HT1080 (cell line): ENCODE data around the gene TAF1A. TPM values are rescaled to one million over a fixed set of nuclear protein-coding genes. Genes with fewer than 3 reads are reported as not detected.
A peak's percentile ranks its signal among the peaks of the same experiment; 100 is the strongest.

Experiments
- DNase-seq: peaks from one replicate; pipeline ENCODE4 v3.0.0-alpha.2; 2015; ENCODE audit warnings: low read depth
- total RNA-seq: library from RNA; depleted of rRNA; stranded (reverse); fragments of >200 nt; shearing (Covaris generic); gene quantifications from 2 replicates; pipeline ENCODE4 v1.2.3, GENCODE V29; 2014

Gene TAF1A
- total RNA-seq, 1 experiment from 2014 or later: 14.5 TPM

DNA sequence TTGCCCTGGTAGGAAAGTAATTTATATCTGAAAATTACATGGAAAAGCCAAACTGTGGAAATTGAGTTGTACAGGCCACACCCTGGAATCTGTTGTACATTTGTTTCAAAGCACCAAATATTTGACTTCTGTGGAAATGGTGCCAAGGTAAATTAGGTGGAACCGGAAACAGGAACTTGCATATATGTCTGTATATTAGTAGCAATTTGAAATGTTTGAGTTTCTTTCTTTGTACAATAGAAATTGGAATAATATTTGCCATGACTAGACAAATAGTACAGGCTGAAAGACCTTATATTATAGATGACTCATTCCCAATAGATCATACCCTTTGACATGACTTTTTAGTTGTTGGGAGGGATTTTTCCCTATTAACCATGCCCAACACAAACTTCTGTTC is 10.5 kb upstream of the TAF1A start:
- no peak for DNase-seq

DNA sequence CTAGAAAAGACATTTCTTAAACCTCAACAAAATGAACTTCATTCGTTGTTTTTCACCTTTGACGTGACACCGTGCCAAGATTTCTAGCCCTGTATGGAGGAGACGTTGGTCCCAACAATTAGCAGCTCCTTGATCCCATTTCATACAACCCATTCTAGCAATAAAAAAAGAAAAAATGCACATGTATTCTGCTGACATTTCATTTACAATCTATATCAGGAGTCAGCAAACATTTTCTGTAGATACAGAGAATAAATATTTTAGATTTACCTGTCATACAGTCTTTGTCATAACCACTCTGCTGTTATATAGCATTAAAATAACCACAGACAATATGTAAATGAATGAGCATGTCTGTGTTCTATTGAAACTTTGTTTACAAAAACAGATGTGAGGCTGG is 7.0 kb upstream of the TAF1A start:
- DNase-seq: no peak

DNA sequence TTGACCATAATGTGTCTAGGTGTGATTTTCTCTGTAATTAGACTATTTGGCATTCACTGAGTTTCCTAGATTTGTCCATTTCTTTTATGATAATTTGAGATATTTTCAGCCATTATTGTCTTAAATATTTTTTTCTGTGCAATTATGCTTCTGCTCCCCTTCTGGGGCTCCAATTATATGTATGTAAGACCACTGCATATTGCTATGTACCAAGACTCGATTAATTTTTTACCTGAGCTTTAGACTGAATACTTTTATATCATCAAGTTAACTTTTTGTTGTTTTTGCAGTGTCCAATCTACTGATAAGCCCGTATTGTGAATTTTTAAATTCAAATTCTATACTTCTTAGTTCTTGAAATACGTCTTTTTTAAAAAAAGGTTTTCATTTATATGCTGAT is 5.1 kb upstream of the TAF1A start:
- no peak for DNase-seq

GRCh38 chr1:222592171-222592570 is 2.4 kb upstream of the TAF1A start:
- peak; percentile 11 for DNase-seq

DNA sequence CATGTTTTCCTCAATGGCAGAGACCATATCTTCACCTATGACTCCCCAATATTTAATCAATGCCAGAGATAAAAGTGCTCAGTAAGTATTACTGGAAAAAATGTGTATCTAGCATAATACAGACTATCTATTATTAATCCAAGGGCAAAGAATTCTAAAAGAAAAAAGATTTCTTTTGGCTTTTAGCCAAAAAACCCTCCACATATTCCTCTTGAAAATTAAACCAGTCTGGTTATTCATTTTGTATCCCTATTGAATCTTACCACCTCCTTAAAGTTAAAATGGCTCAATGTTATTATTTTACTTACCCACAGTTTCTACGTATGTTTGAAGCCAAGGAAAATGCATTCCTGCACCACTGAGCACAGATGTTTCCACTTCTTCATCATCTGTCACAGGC is 1.6 kb downstream of the TAF1A start:
- DNase-seq: no peak

DNA sequence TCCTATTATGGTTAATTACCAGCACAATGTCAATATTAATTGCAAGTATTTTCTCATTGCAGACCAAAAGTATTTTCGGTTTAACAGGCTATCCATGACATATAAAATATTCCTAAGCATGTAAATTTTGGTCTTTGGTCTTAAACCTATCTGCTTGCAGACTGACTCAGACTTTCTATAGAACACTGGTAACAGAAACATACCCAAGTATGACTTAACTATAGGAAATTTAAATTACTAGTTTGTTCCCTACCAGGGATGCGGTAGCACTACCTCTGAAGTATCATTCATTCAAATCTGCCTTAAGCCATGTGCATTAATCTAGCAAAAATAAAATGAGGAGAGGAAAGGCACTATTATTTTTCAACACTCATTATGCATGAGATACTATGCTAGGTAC is 2.9 kb downstream of the TAF1A start:
- DNase-seq: no peak

- no peak for DNase-seq
Observed at GRCh38 chr1:222583079-222583478, 6.7 kb downstream of the TAF1A start.

DNA sequence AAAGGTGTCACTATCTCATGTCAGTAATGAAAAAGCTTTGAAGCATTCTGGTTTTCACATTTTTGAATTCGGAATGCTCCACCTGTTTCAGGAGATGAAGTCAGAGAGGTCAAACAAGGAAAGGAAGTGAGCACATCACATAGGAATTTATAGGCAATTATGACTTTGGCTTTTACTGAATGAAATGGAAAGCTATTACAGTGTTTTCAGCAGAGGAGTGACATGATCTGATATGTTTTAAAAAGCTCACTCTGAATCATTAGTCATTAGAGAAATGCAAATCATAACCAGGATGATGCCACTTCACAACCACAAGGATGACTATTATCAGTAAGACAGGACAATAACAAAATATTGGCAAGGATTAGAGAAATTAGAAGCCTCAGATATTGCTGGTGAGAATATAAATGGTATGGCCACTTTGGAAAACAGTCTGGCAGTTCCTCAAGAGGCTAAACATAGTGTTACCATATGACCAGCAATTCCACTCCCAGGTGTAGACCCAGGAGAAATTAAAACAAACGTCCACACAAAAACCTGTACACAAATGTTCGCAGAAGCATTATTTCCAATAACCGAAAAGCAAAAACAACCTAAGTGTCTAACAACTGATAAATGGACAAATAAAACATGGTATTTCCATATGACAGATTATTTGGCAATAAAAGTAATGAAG is 7.5 kb downstream of the TAF1A start:
- DNase-seq: peak; percentile 87

- no peak for DNase-seq
Observed at GRCh38 chr1:222579316-222579715, 10.4 kb downstream of the TAF1A start.

- DNase-seq: no peak
Observed at GRCh38 chr1:222570837-222571236, 18.9 kb downstream of the TAF1A start.

- no peak for DNase-seq
Observed at GRCh38 chr1:222561656-222562055, 28.1 kb downstream of the TAF1A start.

GRCh38 chr1:222557574-222557973 is 32.2 kb downstream of the TAF1A start:
- DNase-seq: no peak

DNA sequence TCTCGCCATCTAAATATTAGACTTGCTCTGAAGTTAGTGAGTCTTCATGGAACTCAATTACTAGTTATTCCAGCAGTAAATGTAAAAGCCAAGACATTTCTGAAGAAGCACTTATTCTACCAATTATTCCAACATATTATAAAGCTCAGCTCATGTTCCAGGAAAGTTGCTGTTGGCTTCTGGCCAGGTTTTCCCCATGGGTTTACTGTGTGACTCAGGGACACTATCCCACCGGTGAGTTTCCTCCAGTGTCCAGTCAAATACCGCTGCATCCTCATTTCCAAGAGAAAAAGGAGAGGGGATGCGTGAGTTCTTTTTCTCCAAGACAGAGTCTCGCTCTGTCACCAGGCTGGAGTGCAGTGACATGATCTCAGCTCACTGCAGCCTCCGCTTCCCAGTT is 32.6 kb downstream of the TAF1A start:
- no peak for DNase-seq

- DNase-seq: no peak
Observed at GRCh38 chr1:222555992-222556615, 33.6 kb downstream of the TAF1A start.

GRCh38 chr1:222554177-222554576 is 35.6 kb downstream of the TAF1A start:
- DNase-seq: no peak

DNA sequence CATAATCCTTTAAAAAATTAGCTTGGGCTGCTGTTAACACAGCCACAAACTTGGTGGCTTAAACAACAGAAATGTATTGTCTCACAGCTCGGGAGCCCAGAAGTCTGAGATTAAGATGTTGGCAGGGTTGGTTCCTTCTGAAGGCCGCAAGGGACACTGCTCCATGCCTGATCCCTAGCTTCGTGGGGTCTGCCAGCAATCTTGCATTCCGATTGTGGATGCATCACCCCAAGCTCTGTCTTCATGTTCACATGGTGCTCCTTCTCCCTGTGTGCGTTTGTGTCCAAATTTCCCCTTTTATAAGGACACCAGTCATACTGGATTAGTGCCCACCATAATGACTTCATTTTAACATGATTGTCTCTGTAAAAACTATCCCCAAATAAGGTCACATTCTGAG is 36.9 kb downstream of the TAF1A start:
- no peak for DNase-seq

GRCh38 chr1:222547944-222548671 is 41.6 kb downstream of the TAF1A start, which contains the start of gene HHIPL2:
Gene HHIPL2, minus strand, starts transcription at chr1:222548104. Its CDS starts 60 bp downstream, at chr1:222548044.
- peak; percentile 20 for DNase-seq

GRCh38 chr1:222547260-222547614 is 42.5 kb downstream of the TAF1A start:
- no peak for DNase-seq

GRCh38 chr1:222546548-222547259 is 43.0 kb downstream of the TAF1A start:
- peak; percentile 90 for DNase-seq

- DNase-seq: no peak
Observed at GRCh38 chr1:222546091-222546490, 43.6 kb downstream of the TAF1A start.

GRCh38 chr1:222543817-222544216 is 45.9 kb downstream of the TAF1A start:
- DNase-seq: no peak

- DNase-seq: no peak
Observed at GRCh38 chr1:222540598-222540995, 49.1 kb downstream of the TAF1A start.
